HG02798 (cell line): ENCODE data around the gene GJD2.

Experiments
- ATAC-seq: cut with Tn5 transposase; IDR thresholded peaks from one replicate; pipeline ENCODE4 v1.9.1; 2021; ENCODE audit warnings: mild to moderate bottlenecking; ENCODE audit not compliant: unreplicated experiment, poor library complexity

The GJD2 gene

GRCh38 chr15:34754674-34755418 lies at the start of gene GJD2:
GJD2 (minus strand) TSS chr15:34754998; CDS start chr15:34754488, 510 bp downstream.
- ATAC-seq = no peak

- ATAC-seq = no peak
These were observed 49.3 kb upstream of the GJD2 start for GRCh38 chr15:34804113-34804512.

DNA sequence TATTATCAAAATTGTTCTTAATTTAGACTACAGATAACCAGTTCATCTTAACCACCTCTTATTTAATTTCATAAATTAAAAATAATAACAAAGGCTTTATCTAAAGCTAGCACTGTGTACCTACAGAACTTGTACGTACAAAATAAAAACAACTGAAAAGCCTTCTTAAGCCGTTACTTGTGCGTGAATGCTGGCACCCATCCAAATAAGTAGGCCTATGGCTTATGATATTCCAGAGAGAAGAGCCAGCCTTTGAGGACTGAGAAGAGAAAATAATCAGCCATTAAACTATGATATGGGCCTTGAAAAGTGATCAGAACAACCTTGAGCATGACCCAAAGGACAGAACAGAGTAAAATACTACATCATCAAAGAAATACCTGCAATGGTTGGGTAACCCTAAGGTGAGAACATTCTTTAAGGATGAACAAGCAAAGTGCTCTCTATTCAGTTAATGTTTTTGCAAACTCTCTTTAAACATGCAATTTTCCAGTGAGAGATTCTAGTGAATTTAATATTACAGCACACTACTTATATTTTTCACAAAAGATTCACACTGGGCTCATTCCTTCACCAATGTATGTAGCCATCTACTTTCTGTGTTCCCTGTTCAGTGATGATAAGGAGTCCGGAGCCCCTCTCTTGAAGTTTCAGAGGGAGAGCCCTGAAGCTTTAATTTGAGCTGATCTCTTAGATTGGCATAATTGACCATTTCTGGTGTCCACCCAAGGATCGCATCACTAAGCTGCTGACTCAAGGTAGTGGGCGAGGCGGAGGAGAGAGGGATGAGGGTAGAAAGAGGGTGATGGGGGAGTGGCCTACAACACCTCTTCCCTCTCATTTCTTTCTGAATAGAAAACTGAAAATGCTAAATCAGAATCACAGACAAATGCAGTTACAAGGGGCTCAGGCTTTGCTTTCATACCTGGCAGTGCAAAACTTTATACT lies 48.3 kb upstream of the GJD2 start:
- ATAC-seq = no peak

GRCh38 chr15:34802371-34802770 lies 47.6 kb upstream of the GJD2 start:
- no peak for ATAC-seq

GRCh38 chr15:34799149-34800101 lies 44.6 kb upstream of the GJD2 start:
- no peak for ATAC-seq

DNA sequence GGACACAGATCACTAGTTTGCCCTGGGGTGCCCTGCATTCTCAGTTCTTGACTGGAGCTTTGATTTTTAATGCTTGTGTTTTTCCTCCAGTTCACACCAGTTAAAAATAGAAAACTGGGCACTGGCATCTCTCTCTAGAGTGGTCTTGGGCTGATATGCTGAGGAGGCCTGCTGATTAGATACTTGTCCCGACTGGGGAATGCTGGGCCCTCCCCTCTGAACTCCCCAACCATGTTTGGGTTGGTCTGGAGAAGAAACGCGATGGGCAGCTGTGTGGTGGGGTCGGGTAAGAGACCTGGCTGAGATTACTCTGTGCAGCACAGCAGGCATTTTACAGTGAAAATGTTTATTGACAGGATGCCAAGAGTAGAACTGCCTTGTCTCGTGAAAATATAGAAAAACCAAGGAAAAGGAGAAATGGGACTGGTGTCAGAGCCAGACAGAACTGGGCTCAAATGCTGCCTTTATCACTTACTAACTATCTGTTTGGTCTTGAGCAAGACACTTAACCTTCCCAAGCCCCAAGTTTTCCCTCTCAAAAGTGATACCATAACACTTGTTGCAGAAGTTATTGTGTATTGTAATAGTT lies 42.1 kb upstream of the GJD2 start:
- ATAC-seq = no peak

DNA sequence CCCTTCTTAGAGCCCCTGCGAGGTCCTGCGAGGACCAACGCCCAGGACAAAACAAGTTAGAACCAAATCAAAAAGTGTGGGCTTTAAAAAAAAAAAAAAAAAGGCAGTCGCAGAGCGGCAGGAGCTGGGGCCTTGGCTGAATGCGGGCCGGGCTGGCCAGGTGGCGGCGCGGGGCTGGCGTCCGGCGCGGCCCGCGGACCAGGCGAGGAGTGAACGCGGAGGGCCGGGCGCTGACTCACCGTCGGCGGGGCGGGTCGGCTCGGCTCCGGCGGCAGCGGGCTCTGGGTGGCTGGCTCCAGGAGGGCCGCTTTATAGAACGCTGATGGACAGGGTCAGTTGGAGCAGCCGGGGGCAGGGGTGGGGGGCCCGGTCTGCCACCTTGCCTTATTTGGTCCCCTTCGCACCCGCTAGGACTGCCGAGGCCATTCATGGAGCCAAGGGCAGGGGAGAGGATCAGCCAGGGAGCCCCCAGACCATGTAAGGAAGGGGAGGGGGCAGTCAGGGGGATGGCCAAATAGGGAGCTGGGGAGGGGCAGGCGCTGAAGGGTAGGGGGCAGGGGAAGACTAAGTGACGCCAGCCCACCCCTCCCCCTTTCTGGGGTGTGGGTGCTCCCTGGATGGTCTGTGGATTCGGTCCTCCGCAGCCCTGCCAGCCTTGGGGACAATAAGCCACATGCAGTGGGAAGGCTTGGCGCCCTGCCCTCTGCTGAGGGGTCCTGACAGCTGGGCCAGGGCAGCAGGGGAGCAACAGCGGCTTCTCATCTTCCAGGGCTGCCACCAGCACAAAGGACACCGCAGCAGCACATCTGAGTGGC lies 40.7 kb upstream of the GJD2 start, which contains the start of gene ACTC1:
Gene ACTC1 (minus strand): TSS at position 283 of the 815 bp plus-strand sequence. CDS start 741 bp downstream, outside the sequence.
- no peak for ATAC-seq

DNA sequence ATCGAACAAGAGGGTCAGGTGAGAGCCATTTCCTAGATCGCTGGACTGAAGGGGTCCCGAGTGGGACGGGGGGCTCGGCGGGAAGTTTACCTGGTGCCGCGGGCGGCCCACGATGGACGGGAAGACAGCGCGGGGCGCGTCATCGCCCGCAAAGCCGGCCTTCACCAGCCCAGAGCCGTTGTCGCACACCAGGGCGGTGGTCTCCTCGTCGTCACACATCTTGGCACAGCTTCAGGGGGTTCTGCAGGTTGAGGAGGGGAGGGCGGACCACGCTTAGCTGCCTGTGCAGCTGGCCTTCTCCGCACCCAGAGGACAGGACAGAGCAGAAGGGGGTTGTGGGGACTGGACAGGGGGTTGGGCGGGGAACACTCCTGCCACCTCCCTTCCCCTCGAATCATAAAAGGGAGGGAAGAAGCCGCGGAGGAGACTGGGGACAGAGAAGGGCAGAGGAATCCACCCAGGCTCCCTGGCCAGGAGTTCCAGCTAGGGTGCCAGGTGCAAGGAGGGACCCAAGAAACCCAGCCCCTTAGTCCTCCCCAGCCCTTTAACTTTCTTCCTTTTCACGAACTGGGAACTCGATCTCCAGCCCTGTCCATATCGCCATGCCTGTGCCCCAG lies 39.9 kb upstream of the GJD2 start:
- ATAC-seq = no peak

- no peak for ATAC-seq
These were observed 39.1 kb upstream of the GJD2 start for GRCh38 chr15:34793901-34794300.

- no peak for ATAC-seq
These were observed 38.3 kb upstream of the GJD2 start for GRCh38 chr15:34793071-34793470.

DNA sequence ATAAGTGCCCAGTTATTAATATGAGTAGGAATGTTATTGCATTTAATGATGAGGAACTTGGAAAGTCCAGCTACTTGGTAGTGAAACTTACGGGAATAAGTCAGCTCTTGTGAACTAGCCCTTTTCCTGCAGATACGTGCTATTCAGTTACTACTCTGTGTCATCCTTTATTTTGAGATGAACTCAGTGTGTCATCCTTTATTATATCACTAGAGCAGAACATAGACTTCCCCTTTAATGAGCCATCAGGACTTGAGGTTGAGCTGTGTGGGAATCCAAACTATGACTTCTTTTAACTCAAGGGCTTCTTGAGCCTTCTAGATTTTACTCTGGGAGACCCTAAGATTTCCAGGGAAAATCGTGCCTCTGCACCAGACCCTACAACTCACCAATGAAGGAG lies 36.9 kb upstream of the GJD2 start:
- no peak for ATAC-seq

GRCh38 chr15:34790121-34790520 lies 35.3 kb upstream of the GJD2 start:
- no peak for ATAC-seq

DNA sequence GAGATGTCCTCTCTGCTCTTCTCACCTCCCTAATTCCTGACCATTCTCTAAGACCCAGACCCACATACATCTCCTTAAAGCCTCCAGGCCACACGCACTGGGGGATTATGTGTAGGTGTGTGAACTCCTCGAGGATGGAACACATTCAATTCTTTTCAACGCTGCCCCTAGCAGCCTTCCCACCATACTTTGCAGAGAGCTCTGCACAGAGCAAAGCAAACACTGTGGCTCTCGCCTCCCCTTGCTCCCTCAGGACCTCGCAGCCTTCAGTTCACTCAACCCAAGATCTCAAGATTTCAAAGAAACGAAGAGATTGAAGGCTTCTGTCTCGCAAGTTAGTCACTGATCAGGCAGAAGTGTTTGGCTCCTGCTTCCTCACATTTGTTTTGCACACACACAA lies 34.5 kb upstream of the GJD2 start:
- ATAC-seq = no peak

- ATAC-seq = no peak
These were observed 31.4 kb upstream of the GJD2 start for GRCh38 chr15:34786206-34786605.

DNA sequence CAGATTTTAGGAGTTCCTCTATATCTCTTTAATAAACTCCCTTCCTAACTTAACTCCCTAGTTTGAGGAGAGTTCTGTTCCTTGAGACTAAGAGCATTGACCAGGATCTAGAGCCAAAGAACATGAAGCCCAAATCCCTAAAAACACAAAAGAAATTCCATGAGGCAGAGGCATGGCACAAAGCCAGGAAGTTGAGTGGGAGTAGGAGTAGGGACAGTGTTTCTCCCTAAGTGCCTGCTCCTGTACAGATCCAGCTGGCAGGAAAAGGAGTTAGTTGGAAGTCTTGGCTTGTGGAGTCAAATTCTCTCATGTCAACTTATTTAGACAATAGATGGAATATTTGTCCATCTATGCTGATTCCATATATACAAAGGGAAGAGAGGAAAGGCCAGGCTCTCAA lies 29.2 kb upstream of the GJD2 start:
- ATAC-seq = no peak

- ATAC-seq = no peak
These were observed 28.6 kb upstream of the GJD2 start for GRCh38 chr15:34783431-34783830.

GRCh38 chr15:34782901-34783300 lies 28.1 kb upstream of the GJD2 start:
- no peak for ATAC-seq

DNA sequence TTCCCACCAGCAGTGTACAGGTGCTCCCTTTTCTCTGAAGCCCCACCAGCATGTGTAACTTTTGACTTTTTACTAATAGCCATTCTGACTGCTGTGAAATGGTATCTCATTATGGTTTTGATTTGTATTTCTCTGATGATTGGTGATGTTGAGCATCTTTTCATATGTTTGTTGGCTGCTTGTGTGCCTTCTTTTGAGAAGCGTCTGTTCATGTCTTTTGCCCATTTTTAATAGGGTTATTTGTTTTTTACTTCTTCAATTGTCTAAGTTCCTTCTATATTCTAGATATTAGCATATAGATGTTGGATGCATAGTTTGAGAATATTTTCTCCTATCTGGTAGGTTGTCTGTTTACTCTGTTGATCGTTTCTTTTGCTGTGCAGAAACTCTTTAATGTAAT lies 25.9 kb upstream of the GJD2 start:
- no peak for ATAC-seq
